ENCODE data around the gene TNRC6A. TPM values are rescaled to one million over a fixed set of nuclear protein-coding genes. Genes with fewer than 3 reads are reported as not detected.

TNRC6A gene
- total and polyA plus RNA-seq, 10 of the 15 experiments (the other 5 are each of a cell fraction or from before 2014, with no cell fraction given): 4.6 to 41.3 (median 29.7) TPM

GRCh38 chr16:24734382-24734781 is 4.9 kb downstream of the TNRC6A start:
- intact Hi-C loops (cut with micrococcal nuclease; ENCODE audit: unreplicated experiment) (no loop called here), in situ Hi-C loops (cut with MboI) (no loop called here)
- Histone ChIP-seq H3K27me3 (replicated peaks in 1 of 2; ENCODE audit: control insufficient read depth in 2 of 2, insufficient read depth in 2 of 2, low read length in 1 of 2) (no peaks in the 10 kb centered on the region), H3K4me3 (0 out of 2 replicates have a peak overlapping the region, but pooled peaks have one; percentile 21), H4K20me1 (ENCODE audit: control insufficient read depth, insufficient read depth) (no peaks in the 10 kb centered on the region; the same call in 1 of the 2 replicates), H2AFZ (ENCODE audit: control insufficient read depth, low read depth, low read length) (no peak overlapping the region), H3K9me3 (replicated peaks; ENCODE audit: control insufficient read depth, insufficient read depth, low read length) (no peaks in the 10 kb centered on the region), H3K27ac (ENCODE audit: control insufficient read depth, insufficient read depth) (peak overlapping the region; percentile 41), H3K79me2 (ENCODE audit: control insufficient read depth, insufficient read depth, low read length) (peaks cover 88% of the 10 kb centered on the region), H3K4me1 (ENCODE audit: control insufficient read depth, insufficient read depth, low read length) (peaks cover 37% of the 10 kb centered on the region), H3K36me3 (ENCODE audit: control insufficient read depth in 2 of 2, insufficient read depth in 2 of 2, low read length in 1 of 2) (peaks cover 2 to 12% of the 10 kb centered on the region in 2 experiments; a peak in 3 of 4 replicates), H3K4me2 (ENCODE audit: control insufficient read depth, insufficient read depth) (no peak overlapping the region), H3K9ac (ENCODE audit: control insufficient read depth, insufficient read depth, low read length) (no peak overlapping the region)
- ATAC-seq (peak; percentile 73), FAIRE-seq (no peak), DNase-seq (ENCODE audit: low read depth, low spot score) (no peak)
- ChIA-PET POLR2A (interaction anchor here (0.5 to 1.2 kb wide), 3 partner anchors 9 to 74 kb away, joined by 3 to 7 read pairs (median 4); no protein-coding TSS in a partner anchor), CTCF (interaction anchor here (1.3 kb wide), 1 partner anchor 11 kb away, joined by 5 read pairs; no protein-coding TSS in a partner anchor), RAD21 (ENCODE audit: unreplicated experiment) (interaction anchor here (0.6 kb wide), 1 partner anchor 191 kb away, joined by 3 read pairs; no protein-coding TSS in a partner anchor), SMC1A (ENCODE audit: uncharacterized antibody, unreplicated experiment) (interaction anchor here (0.8 to 2.5 kb wide), 6 partner anchors 11 to 1310 kb away, joined by 3 to 8 read pairs (median 4); no protein-coding TSS in a partner anchor)
- TF ChIP-seq BHLHE40 (IDR thresholded peaks at IDR 0.05; ENCODE audit: borderline replicate concordance in 1 of 2, low read depth in 2 of 2, low read length in 1 of 2): peak; percentile 29 to 70; a peak in 3 of 4 replicates
- TF ChIP-seq ZNF384 (IDR thresholded peaks at IDR 0.05; ENCODE audit: borderline replicate concordance, low read depth, low read length): 0 out of 2 replicates have a peak, but pooled peaks have one; percentile 38
- peak; percentile 42 for TF ChIP-seq JUNB (IDR thresholded peaks at IDR 0.05)
- TF ChIP-seq PAX5 (IDR thresholded peaks at IDR 0.05; ENCODE audit: borderline replicate concordance, low read depth, low read length): no peak
- TF ChIP-seq ZZZ3 (IDR thresholded peaks at IDR 0.05; ENCODE audit: control insufficient read depth, insufficient read length, low read depth): no peak
- peak; percentile 37; the same call in 1 of the 2 replicates for TF ChIP-seq SPI1 (IDR thresholded peaks at IDR 0.05; ENCODE audit: borderline replicate concordance, insufficient read depth, low read depth, low read length)
- peak; percentile 55 for TF ChIP-seq RUNX3 (IDR thresholded peaks at IDR 0.05; ENCODE audit: low read length)
- WGBS (ENCODE audit: insufficient coverage, insufficient replicate concordance, low lambda C conversion rate, missing lambda C conversion rate): 0% methylated on average over 1 of the region's 1 CpG
- no TSS peak for BruUV-seq (replicated peaks)
